ENCODE data around the gene NCBP1. TPM values are rescaled to one million over a fixed set of nuclear protein-coding genes. Genes with fewer than 3 reads are reported as not detected.
A peak's percentile ranks its signal among the peaks of the same experiment; 100 is the strongest.

Gene NCBP1
- total RNA-seq, 1 experiment from 2014 or later = 59.7 TPM

GRCh38 chr9:97689401-97690180 is 56.0 kb downstream of the NCBP1 start:
- H3K4me3 ChIP-seq (ENCODE audit: low read depth, low read length) = no peak overlapping the region
- H3K9me3 ChIP-seq = no peaks in the 10 kb centered on the region
- H3K27ac Mint-ChIP-seq (ENCODE audit: unreplicated experiment) = peak overlapping the region; percentile 3
- H3K4me1 ChIP-seq = peaks cover 32% of the 10 kb centered on the region
- TF ChIP-seq, protein P1, sequence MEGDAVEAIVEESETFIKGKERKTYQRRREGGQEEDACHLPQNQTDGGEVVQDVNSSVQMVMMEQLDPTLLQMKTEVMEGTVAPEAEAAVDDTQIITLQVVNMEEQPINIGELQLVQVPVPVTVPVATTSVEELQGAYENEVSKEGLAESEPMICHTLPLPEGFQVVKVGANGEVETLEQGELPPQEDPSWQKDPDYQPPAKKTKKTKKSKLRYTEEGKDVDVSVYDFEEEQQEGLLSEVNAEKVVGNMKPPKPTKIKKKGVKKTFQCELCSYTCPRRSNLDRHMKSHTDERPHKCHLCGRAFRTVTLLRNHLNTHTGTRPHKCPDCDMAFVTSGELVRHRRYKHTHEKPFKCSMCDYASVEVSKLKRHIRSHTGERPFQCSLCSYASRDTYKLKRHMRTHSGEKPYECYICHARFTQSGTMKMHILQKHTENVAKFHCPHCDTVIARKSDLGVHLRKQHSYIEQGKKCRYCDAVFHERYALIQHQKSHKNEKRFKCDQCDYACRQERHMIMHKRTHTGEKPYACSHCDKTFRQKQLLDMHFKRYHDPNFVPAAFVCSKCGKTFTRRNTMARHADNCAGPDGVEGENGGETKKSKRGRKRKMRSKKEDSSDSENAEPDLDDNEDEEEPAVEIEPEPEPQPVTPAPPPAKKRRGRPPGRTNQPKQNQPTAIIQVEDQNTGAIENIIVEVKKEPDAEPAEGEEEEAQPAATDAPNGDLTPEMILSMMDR (IDR thresholded peaks at IDR 0.05; ENCODE audit: insufficient read depth in 1 of 2, low read depth in 1 of 2, low read length in 1 of 2, severe bottlenecking in 1 of 2, unreplicated experiment in 1 of 2) = no peak
- no peaks in the 10 kb centered on the region; the same call in none of the 2 replicates for H3K36me3 ChIP-seq (ENCODE audit: control insufficient read depth, insufficient read depth, low read length)
- peaks cover 35% of the 10 kb centered on the region for H3K4me1 Mint-ChIP-seq (ENCODE audit: low read depth, unreplicated experiment)
- DNase-seq = no peak
- POLR2A ChIA-PET = no interaction called here
- H3K4me3 Mint-ChIP-seq (ENCODE audit: unreplicated experiment) = peak overlapping the region; percentile 40
- no peaks in the 10 kb centered on the region for H3K27me3 Mint-ChIP-seq (ENCODE audit: insufficient read depth, unreplicated experiment)
- no peaks in the 10 kb centered on the region for H3K27me3 ChIP-seq (replicated peaks; ENCODE audit: control insufficient read depth, insufficient read depth, low read length)
- no TSS peak for BruUV-seq (replicated peaks)
- H3K9me3 Mint-ChIP-seq (ENCODE audit: unreplicated experiment) = no peaks in the 10 kb centered on the region
- peaks cover 52% of the 10 kb centered on the region for H3K36me3 Mint-ChIP-seq (ENCODE audit: insufficient read depth, unreplicated experiment)
- intact Hi-C loops (cut with micrococcal nuclease; ENCODE audit: unreplicated experiment) = no loop called here
- CTCF ChIA-PET = no interaction called here

DNA sequence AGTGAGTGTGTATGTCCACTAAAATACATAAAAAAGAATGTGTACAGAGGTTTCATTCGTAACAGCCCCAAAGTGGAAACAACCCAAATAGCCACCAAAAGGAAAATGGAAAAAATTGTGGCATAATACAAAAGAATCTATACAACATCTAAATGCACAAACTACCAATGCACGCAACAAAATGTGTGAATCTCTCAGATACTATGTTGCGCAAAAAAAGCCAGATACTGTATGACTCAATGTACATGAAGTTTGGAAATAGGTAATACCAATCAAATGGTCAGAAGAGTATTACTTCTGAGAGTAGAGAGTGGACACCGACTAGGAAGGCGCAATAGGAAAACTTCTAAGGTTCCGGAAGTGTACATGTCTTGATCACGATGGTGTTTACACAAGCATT is 61.1 kb downstream of the NCBP1 start:
- POLR2A ChIA-PET = no interaction called here

GRCh38 chr9:97695390-97695789 is 61.8 kb downstream of the NCBP1 start:
- peak overlapping the region; percentile 78 for H3K4me3 Mint-ChIP-seq (ENCODE audit: unreplicated experiment)
- H3K27me3 ChIP-seq (replicated peaks; ENCODE audit: control insufficient read depth, insufficient read depth, low read length) = no peaks in the 10 kb centered on the region
- no peaks in the 10 kb centered on the region for H3K27me3 Mint-ChIP-seq (ENCODE audit: insufficient read depth, unreplicated experiment)
- no peaks in the 10 kb centered on the region for H3K9me3 ChIP-seq
- peak overlapping the region; percentile 68 for H3K27ac Mint-ChIP-seq (ENCODE audit: unreplicated experiment)
- peaks cover 17% of the 10 kb centered on the region; the same call in 1 of the 2 replicates for H3K4me1 ChIP-seq
- intact Hi-C loops (cut with micrococcal nuclease; ENCODE audit: unreplicated experiment) = loop anchor here (5.0 kb wide), 1 partner anchor 207 kb away; no protein-coding TSS in a partner anchor
- DNase-seq = no peak
- peaks cover 41% of the 10 kb centered on the region for H3K4me1 Mint-ChIP-seq (ENCODE audit: low read depth, unreplicated experiment)
- no peaks in the 10 kb centered on the region for H3K36me3 ChIP-seq (ENCODE audit: control insufficient read depth, insufficient read depth, low read length)
- H3K4me3 ChIP-seq (ENCODE audit: low read depth, low read length) = peak overlapping the region; percentile 66
- ChIA-PET POLR2A (interaction anchor here (0.7 kb wide), 1 partner anchor 227 kb away, joined by 4 read pairs; the partner anchor contains the start of gene TRMO), CTCF (no interaction called here)
- H3K36me3 Mint-ChIP-seq (ENCODE audit: insufficient read depth, unreplicated experiment) = peaks cover 19% of the 10 kb centered on the region
- BruUV-seq (replicated peaks) = no TSS peak
- H3K9me3 Mint-ChIP-seq (ENCODE audit: unreplicated experiment) = no peaks in the 10 kb centered on the region
- TF ChIP-seq, protein P1 (IDR thresholded peaks at IDR 0.05; ENCODE audit: insufficient read depth in 1 of 2, low read depth in 1 of 2, low read length in 1 of 2, severe bottlenecking in 1 of 2, unreplicated experiment in 1 of 2) = no peak

More for the DNA sequence above, 61.1 kb downstream of the NCBP1 start:
- Mint-ChIP-seq H3K4me3 (ENCODE audit: unreplicated experiment) (peak overlapping the region; percentile 78), H3K36me3 (ENCODE audit: insufficient read depth, unreplicated experiment) (peaks cover 24% of the 10 kb centered on the region), H3K27ac (ENCODE audit: unreplicated experiment) (no peak overlapping the region), H3K4me1 (ENCODE audit: low read depth, unreplicated experiment) (peaks cover 38% of the 10 kb centered on the region), H3K9me3 (ENCODE audit: unreplicated experiment) (no peaks in the 10 kb centered on the region), H3K27me3 (ENCODE audit: insufficient read depth, unreplicated experiment) (no peaks in the 10 kb centered on the region)
- no peak overlapping the region for H3K4me3 ChIP-seq (ENCODE audit: low read depth, low read length)
- CTCF ChIA-PET = no interaction called here
- no TSS peak for BruUV-seq (replicated peaks)
- no peaks in the 10 kb centered on the region for H3K27me3 ChIP-seq (replicated peaks; ENCODE audit: control insufficient read depth, insufficient read depth, low read length)
- intact Hi-C loops (cut with micrococcal nuclease; ENCODE audit: unreplicated experiment) = loop anchor here (5.0 kb wide), 1 partner anchor 208 kb away; no protein-coding TSS in a partner anchor
- TF ChIP-seq, protein P1 (IDR thresholded peaks at IDR 0.05; ENCODE audit: insufficient read depth in 1 of 2, low read depth in 1 of 2, low read length in 1 of 2, severe bottlenecking in 1 of 2, unreplicated experiment in 1 of 2) = no peak
- no peak for DNase-seq
- peaks cover 23% of the 10 kb centered on the region for H3K4me1 ChIP-seq
- H3K9me3 ChIP-seq = no peaks in the 10 kb centered on the region
- no peaks in the 10 kb centered on the region for H3K36me3 ChIP-seq (ENCODE audit: control insufficient read depth, insufficient read depth, low read length)

Data from Caco-2 (cell line).